GM12892 (cell line): Measurements from ENCODE around the gene RTCA.

Source experiments
- POLR2A ChIP-seq: IDR thresholded peaks from 2 replicates; pipeline ENCODE4 v1.6.1; 2011; ENCODE audit warnings: low read depth, low read length, control low read depth
- TAF1 ChIP-seq: IDR thresholded peaks from 2 replicates; pipeline ENCODE4 v1.6.1; 2011; ENCODE audit warnings: low read depth, mild to moderate bottlenecking, control low read depth, low read length, borderline replicate concordance

DNA sequence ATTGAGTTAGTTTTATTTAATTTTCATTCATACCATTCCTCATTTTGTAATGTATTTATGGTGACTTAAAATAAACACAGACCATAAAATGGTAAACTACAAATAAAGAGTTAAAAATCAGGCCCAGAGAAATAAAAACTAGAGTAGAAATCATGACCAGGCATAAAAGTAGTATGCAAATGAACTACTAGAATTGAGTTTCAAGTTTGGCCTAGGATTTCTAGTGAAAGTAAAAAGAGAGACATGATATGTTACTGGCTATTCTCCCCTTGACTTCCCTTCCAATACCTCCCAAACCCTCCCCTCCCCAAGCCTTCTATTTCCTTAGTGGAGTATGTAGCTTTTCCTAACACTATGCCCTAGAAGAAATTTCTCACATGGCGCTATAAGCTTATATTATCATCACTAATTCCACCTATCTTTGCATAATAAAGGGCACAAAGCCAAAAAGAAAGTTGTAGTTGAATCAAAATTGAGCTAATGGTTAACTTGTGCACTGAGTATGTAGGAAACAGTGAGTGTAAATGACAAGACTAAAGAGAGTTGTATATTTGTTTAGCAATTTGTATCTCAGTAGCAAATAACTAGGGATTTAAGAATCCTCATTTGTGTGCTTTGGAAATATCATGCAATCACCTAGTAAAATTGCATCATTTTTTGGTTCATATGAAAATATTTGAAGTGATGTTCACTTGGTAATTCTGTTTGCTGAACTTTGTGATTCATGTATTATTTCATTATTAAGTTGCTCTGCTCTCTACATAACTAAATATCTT lies 56.6 kb downstream of the RTCA start:
- no peak for TF ChIP-seq POLR2A
- no peak for TF ChIP-seq TAF1
